Activated CD8-positive, alpha-beta memory T cell treated with anti-CD3 and anti-CD28 coated beads, Interleukin-2, amount 50 U/mL, for 24 hours (primary cell): ENCODE results near the gene MAP2K2.

Experiments used
- DNase-seq: peaks from one replicate; pipeline ENCODE4 v3.0.0-alpha.2; 2020; ENCODE audit errors: extremely low read depth

The MAP2K2 gene

DNA sequence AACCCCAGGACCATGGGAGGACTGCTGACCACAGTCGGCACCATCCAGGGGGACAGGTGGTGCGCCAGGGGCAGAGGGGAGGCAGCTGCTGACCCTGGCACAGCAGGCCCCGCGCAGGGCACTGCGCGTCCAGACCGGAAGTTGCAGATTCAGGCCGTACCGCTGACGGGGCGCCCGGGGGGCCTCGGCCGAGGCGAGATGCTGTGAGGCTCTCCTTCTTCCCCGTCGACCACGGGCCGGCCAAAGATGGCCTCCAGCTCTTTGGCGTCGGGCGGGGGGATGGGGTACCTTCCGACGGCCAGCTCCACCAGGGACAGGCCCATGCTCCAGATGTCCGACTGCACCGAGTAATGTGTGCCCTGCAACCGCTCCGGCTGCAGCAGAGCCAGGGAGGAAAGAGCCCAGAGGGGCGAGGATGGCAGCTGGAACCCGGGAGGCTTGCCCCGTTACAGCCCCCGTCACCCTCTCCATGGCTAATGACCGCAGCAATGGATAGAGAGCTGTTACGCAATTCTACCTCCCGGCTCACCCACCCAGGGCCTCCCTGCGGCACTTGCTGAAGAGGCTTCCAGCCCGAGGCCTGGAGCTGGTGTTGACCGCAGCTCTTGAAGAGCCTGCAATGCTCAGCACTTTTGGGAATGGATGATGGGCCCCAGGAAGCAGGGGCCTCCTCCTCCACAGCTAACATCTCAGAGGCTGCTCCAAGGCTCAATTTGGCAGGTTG lies 24.7 kb downstream of the MAP2K2 start:
- no peak for DNase-seq

DNA sequence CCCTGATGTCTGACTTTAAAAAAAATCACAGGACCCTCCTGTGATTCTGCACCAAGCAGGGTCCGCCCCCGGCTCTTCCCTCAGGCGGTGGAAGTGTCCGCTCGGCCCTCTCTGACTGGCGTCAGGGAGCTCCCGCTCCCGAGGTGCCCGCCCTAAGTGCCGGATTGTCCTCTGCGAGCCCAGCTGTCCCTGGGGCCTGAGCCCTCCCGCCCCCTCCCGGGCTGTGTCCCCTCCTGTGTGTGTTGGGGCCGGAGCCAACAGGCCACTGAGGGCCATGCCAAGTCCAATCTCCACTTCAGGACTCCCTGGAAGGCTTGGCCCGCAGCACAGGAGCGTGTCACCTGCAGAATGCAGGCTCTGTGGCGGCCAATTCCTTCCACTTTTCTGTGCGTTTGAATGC lies 25.4 kb downstream of the MAP2K2 start:
- no peak for DNase-seq

GRCh38 chr19:4097501-4097900 lies 26.4 kb downstream of the MAP2K2 start:
- DNase-seq: no peak

- no peak for DNase-seq
Measured at GRCh38 chr19:4096049-4096892, 27.7 kb downstream of the MAP2K2 start.

DNA sequence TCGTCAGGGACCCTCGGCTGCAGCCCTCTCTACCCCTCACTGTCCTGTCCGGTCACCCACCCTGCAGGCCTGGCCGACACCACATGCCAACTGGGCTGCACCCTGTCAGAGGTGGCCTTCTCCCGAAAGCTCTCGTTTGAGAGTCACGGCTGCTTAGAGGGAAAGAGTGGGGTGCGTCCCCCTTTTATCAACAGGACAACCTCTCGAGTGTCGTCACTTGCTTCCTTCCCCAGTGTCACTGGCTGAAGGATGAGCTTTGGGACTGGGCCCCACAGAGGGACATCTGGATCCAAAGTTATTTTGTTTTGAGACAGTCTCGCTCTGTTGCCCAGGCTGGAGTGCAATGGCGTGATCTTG lies 28.5 kb downstream of the MAP2K2 start:
- DNase-seq: no peak

DNA sequence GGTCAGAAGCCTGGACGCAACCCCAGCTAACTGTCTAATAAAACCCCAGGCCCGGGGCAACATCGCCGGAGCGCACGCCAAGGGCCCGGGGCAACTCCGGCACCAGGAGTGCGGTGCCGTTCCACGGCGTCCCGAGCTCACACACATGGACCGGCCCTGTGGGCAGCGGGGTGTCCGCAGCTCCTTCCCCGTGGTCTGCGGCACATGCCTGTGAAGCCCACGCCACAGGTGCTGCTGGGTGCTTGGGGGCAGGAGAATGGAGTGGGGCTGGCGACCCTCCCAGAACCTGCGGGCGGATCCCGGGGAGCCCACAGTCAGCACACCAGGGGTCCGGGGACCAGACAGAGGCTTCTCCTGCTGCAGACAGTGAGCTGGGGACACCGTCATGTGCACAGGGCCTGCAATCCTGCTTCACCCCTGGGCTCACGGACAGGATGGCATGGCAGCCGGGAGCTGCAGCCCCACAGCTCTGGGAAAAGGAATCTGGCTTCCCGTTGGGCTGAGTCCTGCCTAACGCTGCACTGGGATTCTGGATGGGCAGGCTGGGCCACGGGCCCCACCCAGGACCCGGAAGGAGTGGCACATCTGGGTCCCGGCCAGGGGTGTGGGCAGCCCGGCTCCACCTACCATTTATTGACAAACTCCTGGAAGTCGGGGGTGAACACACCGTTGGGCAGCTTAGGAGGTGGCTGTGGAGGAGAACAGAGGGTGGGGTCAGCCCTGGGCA lies 29.0 kb downstream of the MAP2K2 start:
- DNase-seq: no peak

DNA sequence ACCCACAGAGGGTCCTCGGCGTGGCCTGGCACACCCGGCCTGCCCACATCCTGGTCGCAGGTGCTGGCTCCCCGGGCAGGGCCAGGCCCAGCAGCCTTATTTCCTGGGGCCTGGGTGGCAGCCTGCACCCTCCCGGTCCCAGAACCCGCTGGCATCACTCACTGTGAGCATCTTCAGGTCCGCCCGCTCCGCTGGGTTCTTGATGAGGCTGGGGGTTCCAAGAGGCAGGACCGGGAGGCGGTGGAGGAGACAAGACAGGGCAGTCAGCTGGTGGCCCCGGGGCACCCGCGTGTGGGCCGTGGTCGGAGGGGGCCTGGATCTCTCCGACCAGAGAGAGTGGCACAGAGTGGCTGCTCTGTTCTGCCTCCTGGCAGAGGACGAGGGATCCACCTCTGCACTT lies 29.6 kb downstream of the MAP2K2 start:
- no peak for DNase-seq

- no peak for DNase-seq
Measured at GRCh38 chr19:4093643-4094175, 30.2 kb downstream of the MAP2K2 start.

DNA sequence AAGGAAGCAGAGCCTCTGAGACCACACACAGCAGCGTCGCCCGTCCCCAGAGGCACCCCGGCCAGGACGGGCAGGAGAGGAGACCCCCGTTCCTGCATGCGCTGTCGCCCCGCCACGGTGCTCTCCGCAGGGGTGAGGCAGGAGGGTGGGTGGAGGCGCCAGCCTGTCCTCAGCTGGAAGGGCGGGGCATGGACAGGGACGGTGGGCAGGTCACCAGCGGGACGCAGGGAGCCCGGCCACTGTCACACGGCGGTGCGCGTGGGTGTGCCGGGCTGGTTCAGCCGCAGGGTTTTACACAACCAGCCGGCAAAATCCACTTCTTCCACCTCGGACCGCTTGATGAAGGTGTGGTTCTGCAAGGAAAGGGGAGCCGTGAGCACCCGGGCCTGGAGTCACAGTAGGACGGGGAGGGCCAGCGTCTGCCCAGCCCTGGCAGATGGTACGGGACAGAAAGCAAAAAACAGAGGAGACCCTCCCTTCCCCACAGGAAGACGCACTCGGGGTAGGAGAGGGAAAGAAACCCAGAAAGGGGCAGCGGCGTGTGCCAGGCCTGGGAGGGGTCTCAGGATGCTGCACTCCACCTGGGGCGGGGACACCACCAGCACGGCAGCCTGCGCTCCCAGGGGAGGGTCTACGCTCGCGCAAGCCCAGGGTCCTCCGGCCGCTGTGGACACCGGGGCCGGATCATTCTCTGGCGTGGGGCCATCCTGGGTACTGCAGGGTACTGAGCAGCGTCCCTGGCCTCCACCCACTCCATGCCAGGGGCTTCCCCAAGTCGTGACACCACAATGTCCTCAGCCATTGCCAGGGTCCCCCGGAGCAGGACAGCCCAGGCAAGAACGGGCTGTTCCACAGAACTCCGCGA lies 33.3 kb downstream of the MAP2K2 start:
- no peak for DNase-seq

GRCh38 chr19:4089946-4090345 lies 34.0 kb downstream of the MAP2K2 start:
- DNase-seq: no peak

DNA sequence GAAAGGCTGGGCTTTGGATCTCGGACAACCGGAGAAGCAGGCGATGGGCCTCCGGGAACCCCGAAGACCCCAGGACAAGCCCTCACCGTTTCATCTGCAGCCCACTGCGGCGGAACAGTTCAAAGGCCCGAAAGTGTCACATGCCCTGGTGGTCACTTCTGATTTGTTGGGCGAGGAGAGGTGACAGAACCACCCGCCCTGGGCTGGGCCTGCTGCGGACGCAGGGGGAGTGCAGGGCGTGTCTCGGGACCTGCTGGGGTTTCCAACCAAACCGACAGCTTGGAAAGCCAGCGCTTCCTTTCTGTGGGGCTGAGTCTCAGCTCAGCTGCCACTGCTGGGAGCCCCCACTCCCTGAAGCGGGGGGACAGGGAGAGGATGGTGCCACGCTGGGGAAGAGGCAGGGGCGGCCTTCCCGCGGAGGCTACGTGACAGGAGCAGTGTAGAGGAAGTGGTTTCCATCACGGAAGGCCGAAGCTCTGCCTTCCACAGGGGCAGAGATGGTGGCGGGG lies 34.5 kb downstream of the MAP2K2 start:
- DNase-seq: no peak

DNA sequence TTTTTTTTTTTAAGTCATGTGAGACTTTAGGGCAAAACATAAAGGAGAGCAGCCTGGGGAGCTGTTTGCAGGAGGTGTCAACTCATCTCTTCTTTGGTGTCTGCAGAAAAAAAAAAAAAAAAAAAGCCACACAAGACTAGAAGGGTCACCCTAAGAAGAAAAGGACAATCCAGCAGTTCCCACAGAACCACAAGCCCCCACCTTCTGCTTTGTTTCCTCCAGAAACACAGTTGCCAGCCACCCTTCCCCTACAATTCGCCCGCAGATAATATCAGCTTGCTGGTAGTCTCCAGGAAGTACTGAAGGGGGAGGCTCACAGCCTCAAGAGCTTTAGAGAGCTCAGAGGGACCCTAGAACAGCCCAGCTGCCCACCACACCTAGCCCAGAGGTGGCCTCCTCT lies 34.9 kb downstream of the MAP2K2 start:
- DNase-seq: no peak

DNA sequence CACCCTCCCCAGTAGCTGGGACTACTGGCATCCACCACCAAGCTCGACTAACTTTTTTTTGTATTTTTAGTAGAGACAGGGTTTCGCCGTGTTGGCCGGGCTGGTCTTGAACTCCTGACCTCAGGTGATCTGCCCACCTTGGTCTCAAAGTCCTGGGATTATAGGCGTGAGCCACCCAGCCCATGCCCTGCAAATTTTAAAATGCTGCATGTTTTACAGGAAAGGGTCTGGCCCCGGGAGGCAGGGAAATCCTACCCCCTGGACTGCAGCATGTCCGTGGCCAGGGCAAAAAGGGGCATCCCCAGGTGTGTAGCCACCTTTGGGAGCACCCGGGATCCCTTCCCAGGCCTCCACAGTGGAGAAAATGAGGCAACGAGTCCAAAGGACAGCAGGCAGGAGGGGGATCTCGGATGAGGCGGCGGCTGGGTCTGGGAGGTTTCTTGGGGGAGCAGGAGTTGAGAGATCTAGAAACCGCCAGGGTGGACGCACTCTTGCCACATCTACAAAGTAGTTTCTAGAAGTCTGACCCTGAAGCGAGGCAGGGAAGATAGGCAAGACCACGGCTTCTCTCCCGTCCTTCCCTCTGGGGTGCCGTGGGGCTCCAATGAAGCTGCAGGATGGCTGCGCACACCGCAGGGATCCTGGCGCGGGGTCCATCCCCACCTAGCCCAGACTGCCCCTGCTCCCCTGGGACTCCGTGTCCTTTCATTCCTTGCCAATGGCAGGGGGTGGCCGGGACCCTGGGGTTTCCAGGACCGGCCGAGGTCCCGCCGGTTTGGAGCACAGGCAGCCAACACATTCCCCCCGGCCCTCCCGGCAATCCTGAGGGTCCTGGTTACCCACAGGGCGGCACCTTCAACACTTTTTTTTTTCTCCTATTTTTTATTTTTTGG lies 35.9 kb downstream of the MAP2K2 start:
- DNase-seq: no peak

DNA sequence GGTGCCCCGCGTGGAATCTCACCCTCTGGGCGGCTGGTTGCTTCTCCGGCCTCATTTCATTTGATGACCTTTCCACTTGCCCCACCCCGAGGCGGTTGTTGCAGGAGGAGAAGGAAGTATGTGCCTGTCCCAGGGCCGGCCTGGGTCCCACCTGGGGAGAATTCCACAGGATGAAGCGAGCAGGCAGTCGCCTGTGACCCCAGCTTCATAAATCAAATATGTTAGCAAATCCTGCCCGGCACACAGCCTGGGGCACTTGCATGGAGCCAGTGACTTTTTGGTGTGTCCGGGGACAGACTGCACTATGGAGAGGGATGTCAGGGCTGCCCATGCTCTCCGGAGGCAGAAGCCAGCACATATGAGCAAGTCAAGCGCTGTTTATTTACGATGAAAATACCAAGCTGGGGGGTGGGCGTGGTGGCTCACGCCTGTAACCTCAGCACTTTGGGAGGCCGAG lies 37.5 kb downstream of the MAP2K2 start:
- no peak for DNase-seq

GRCh38 chr19:4084547-4084877 lies 39.4 kb downstream of the MAP2K2 start:
- no peak for DNase-seq

- DNase-seq: no peak
Measured at GRCh38 chr19:4083677-4084546, 40.0 kb downstream of the MAP2K2 start.

- DNase-seq: no peak
Measured at GRCh38 chr19:4082172-4082571, 41.8 kb downstream of the MAP2K2 start.

GRCh38 chr19:4081441-4082129 lies 42.3 kb downstream of the MAP2K2 start:
- DNase-seq: no peak

- DNase-seq: no peak
Measured at GRCh38 chr19:4080473-4080872, 43.4 kb downstream of the MAP2K2 start.
